Measurements from ENCODE around the gene CCDC136. TPM values are rescaled to one million over a fixed set of nuclear protein-coding genes. Genes with fewer than 3 reads are reported as not detected.

The CCDC136 gene
- total RNA-seq, 4 donors from 2014 or later, result 0.61 to 15.8 (median 9.3) TPM

DNA sequence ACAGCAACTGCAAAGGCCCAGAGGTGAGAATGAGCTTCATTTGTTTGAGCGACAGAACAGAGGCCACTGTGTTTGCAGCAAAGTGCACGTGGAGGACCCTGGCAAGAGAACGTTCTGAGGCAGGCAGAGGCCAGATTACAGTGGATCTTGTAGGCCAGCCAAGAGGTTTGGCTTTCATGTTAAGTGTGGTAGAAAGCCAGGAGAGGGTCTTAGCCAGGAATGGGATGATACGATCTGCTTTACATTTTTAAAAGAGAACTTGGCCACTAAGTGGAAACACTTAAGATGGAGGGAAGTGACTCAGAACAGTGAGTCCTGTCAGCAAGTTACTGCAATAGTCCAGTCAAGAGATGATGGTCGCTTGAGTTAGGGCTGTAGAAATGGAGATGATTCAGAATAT lies 4.6 kb downstream of the CCDC136 start:
- peak; percentile 56 to 79 for ATAC-seq
- in situ Hi-C loops (cut with MboI; ENCODE audit: low sequenced_read_pairs in 4 of 4), result loop anchor here in 3 of 4 donors (10.0 to 25.0 kb wide), 3 partner anchors 78 to 91 kb away; no protein-coding TSS in a partner anchor
- intact Hi-C loops (cut with DNase I; ENCODE audit: low total_unique reads), result no loop called here

DNA sequence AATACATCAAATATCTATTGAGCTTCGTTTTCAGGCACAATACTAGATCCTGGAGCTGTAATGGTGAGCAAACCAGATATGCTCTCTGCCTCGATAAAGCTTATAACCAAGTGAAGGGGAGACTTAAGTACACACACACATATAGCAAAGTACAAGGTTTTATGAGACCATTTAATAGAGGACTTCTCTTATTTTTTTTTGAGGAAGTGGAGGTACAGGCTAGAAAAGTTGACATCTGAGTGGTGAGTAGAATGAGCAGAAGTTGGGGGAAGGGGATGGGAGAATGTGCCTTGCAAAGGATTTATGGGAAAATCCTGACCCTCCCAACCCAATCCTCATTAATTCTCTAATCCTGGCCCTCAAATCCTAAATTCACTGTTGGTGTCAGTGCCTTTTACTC lies 7.7 kb downstream of the CCDC136 start:
- DNase-seq, result no peak
- no peak overlapping the region for H3K27ac ChIP-seq
- intact Hi-C loops (cut with DNase I; ENCODE audit: low total_unique reads) (no loop called here), in situ Hi-C loops (cut with MboI; ENCODE audit: low sequenced_read_pairs in 4 of 4) (loop anchor here in 3 of 4 donors (10.0 to 25.0 kb wide), 3 partner anchors 75 to 88 kb away; no protein-coding TSS in a partner anchor)
- no peaks in the 10 kb centered on the region for H3K9me3 ChIP-seq
- no peak for ATAC-seq
- peaks cover under 1 to 7% of the 10 kb centered on the region in 2 donors for H3K4me1 ChIP-seq
- H3K27me3 ChIP-seq, result no peaks in the 10 kb centered on the region
- no peak overlapping the region for H3K4me3 ChIP-seq
- H3K36me3 ChIP-seq, result no peaks in the 10 kb centered on the region
- TF ChIP-seq POLR2A (IDR thresholded peaks at IDR 0.05), result no peak
- TF ChIP-seq, protein P1, sequence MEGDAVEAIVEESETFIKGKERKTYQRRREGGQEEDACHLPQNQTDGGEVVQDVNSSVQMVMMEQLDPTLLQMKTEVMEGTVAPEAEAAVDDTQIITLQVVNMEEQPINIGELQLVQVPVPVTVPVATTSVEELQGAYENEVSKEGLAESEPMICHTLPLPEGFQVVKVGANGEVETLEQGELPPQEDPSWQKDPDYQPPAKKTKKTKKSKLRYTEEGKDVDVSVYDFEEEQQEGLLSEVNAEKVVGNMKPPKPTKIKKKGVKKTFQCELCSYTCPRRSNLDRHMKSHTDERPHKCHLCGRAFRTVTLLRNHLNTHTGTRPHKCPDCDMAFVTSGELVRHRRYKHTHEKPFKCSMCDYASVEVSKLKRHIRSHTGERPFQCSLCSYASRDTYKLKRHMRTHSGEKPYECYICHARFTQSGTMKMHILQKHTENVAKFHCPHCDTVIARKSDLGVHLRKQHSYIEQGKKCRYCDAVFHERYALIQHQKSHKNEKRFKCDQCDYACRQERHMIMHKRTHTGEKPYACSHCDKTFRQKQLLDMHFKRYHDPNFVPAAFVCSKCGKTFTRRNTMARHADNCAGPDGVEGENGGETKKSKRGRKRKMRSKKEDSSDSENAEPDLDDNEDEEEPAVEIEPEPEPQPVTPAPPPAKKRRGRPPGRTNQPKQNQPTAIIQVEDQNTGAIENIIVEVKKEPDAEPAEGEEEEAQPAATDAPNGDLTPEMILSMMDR (IDR thresholded peaks at IDR 0.05 in 4 of 5, conservative IDR thresholded peaks at IDR 0.05 in 1 of 5), result no peak

More for the DNA sequence above, 4.6 kb downstream of the CCDC136 start:
- Histone ChIP-seq H3K4me3 (no peak overlapping the region), H3K27ac (peak overlapping the region; percentile 55 to 76 (median 66)), H3K9me3 (no peaks in the 10 kb centered on the region), H3K36me3 (no peaks in the 10 kb centered on the region), H3K27me3 (no peaks in the 10 kb centered on the region), H3K4me1 (peaks cover 22 to 25% of the 10 kb centered on the region in 2 donors)
- no peak for DNase-seq
- TF ChIP-seq, protein P1 (IDR thresholded peaks at IDR 0.05 in 4 of 5, conservative IDR thresholded peaks at IDR 0.05 in 1 of 5), result no peak
- TF ChIP-seq POLR2A (IDR thresholded peaks at IDR 0.05), result no peak

DNA sequence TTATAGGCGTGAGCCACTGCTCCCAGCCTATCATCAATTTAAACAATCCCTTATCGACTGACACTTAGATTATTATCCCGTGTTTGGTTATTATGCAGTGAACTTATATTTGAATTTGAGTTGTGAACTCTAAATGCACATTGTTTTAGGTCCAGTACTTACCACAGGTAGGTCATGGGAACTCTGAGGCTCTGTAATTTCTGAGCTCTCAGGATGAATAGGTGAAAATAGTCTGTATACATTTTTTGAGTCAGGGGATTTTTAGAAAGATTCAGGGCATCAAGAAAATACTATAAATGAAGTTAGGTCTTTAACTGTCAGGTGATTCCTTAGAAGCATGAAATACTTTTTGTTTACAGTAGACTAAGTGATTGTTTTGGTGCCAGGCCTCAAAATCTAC lies 8.8 kb downstream of the CCDC136 start:
- Histone ChIP-seq H3K9me3 (no peaks in the 10 kb centered on the region), H3K27ac (no peak overlapping the region), H3K36me3 (no peaks in the 10 kb centered on the region), H3K27me3 (no peaks in the 10 kb centered on the region), H3K4me3 (no peak overlapping the region), H3K4me1 (peaks cover 0 to 7% of the 10 kb centered on the region in 2 donors)
- in situ Hi-C loops (cut with MboI; ENCODE audit: low sequenced_read_pairs in 4 of 4), result no loop called here
- no peak for ATAC-seq
- no peak for TF ChIP-seq POLR2A (IDR thresholded peaks at IDR 0.05)
- TF ChIP-seq, protein P1 (IDR thresholded peaks at IDR 0.05 in 4 of 5, conservative IDR thresholded peaks at IDR 0.05 in 1 of 5), result no peak
- intact Hi-C loops (cut with DNase I; ENCODE audit: low total_unique reads), result no loop called here
- DNase-seq, result no peak

DNA sequence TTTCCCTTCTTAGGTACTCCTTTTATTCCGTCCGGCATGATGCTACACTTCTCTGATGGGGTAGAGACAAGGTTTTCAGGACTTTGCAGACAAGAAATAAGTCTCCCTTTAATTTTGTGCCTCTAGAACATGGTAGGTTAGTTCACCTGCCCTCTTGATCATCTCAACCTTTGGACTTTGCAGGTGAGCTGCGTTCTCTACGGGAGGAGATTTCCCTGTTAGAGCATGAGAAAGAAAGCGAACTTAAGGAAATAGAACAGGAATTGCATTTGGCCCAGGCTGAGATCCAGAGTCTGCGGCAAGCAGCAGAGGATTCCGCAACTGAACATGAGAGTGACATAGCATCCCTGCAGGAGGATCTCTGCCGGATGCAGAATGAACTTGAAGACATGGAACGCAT lies 9.2 kb downstream of the CCDC136 start:
- ATAC-seq, result no peak
- Histone ChIP-seq H3K27me3 (no peaks in the 10 kb centered on the region), H3K27ac (no peak overlapping the region), H3K4me3 (no peak overlapping the region), H3K4me1 (peaks cover 0 to 4% of the 10 kb centered on the region in 2 donors), H3K9me3 (no peaks in the 10 kb centered on the region), H3K36me3 (no peaks in the 10 kb centered on the region)
- intact Hi-C loops (cut with DNase I; ENCODE audit: low total_unique reads), result no loop called here
- in situ Hi-C loops (cut with MboI; ENCODE audit: low sequenced_read_pairs in 4 of 4), result no loop called here
- TF ChIP-seq POLR2A (IDR thresholded peaks at IDR 0.05), result no peak
- TF ChIP-seq, protein P1 (IDR thresholded peaks at IDR 0.05 in 4 of 5, conservative IDR thresholded peaks at IDR 0.05 in 1 of 5), result no peak
- DNase-seq, result no peak
